Measurements from ENCODE around the gene SIPA1L2.

DNA sequence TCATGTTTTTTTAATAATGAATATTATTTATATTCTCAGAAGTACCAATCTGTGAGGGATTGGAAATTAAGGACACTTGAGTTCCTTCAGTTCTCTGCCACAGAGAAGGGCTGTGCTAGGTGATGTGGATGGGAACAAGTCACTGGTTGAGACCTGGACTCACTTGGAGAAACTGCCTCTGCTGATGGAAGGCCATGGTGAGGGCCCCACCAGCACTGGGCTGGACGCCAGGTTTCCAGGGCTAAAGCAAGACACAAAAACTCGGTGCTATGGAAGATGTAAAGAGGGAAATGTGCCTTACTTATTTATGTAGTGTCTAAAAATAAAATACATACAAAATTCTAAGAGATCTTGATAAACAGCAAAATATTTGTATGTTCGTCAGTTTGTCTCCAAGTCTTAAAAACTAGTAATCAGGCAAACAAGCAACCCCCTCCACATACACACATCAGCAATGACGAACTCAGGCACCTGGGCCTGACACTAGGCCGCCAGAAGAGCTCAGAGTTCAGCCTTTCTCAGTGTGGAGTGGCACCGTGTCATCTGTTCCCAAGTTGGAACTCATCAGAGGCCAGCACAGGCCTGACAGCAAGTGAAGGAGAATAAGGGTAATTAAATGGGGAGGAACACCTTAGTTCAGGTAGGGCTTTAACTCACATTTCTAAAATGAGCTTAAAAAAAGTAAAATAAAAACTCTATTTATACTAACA is 19.6 kb downstream of the SIPA1L2 start:
- TF ChIP-seq, protein P1, sequence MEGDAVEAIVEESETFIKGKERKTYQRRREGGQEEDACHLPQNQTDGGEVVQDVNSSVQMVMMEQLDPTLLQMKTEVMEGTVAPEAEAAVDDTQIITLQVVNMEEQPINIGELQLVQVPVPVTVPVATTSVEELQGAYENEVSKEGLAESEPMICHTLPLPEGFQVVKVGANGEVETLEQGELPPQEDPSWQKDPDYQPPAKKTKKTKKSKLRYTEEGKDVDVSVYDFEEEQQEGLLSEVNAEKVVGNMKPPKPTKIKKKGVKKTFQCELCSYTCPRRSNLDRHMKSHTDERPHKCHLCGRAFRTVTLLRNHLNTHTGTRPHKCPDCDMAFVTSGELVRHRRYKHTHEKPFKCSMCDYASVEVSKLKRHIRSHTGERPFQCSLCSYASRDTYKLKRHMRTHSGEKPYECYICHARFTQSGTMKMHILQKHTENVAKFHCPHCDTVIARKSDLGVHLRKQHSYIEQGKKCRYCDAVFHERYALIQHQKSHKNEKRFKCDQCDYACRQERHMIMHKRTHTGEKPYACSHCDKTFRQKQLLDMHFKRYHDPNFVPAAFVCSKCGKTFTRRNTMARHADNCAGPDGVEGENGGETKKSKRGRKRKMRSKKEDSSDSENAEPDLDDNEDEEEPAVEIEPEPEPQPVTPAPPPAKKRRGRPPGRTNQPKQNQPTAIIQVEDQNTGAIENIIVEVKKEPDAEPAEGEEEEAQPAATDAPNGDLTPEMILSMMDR (IDR thresholded peaks at IDR 0.05; ENCODE audit: insufficient read depth, low read depth, low read length), result no peak
- no peak for TF ChIP-seq EZH2 (IDR thresholded peaks at IDR 0.05; ENCODE audit: insufficient read depth, low read length)
